Fibroblast of skin of right biceps (primary cell): Measurements from ENCODE around the gene MBD5.

Source experiments
- DNase-seq: peaks from one replicate; pipeline ENCODE4 v3.0.0-alpha.2; 2013

Gene MBD5

GRCh38 chr2:148237911-148238310 lies 217.0 kb downstream of the MBD5 start:
- DNase-seq, result no peak

GRCh38 chr2:148238561-148238960 lies 217.7 kb downstream of the MBD5 start:
- peak; percentile 31 for DNase-seq

GRCh38 chr2:148240838-148241237 lies 219.9 kb downstream of the MBD5 start:
- DNase-seq, result no peak

GRCh38 chr2:148244593-148245292 lies 223.9 kb downstream of the MBD5 start:
- DNase-seq, result peak; percentile 65

- no peak for DNase-seq
These were observed 231.1 kb downstream of the MBD5 start for GRCh38 chr2:148251993-148252392.

GRCh38 chr2:148252646-148253045 lies 231.8 kb downstream of the MBD5 start:
- no peak for DNase-seq

GRCh38 chr2:148253685-148254084 lies 232.8 kb downstream of the MBD5 start:
- peak; percentile 23 for DNase-seq

GRCh38 chr2:148255929-148256328 lies 235.0 kb downstream of the MBD5 start:
- DNase-seq, result no peak

GRCh38 chr2:148257276-148257675 lies 236.4 kb downstream of the MBD5 start:
- no peak for DNase-seq

- no peak for DNase-seq
These were observed 237.2 kb downstream of the MBD5 start for GRCh38 chr2:148258124-148258523.

- peak; percentile 18 for DNase-seq
These were observed 238.8 kb downstream of the MBD5 start for GRCh38 chr2:148259674-148260073.

GRCh38 chr2:148263890-148264289 lies 243.0 kb downstream of the MBD5 start:
- DNase-seq, result no peak

- DNase-seq, result peak; percentile 54
These were observed 252.3 kb downstream of the MBD5 start for GRCh38 chr2:148273158-148273691.

- DNase-seq, result no peak
These were observed 258.3 kb downstream of the MBD5 start for GRCh38 chr2:148279216-148279615.

GRCh38 chr2:148282201-148282600 lies 261.3 kb downstream of the MBD5 start:
- peak; percentile 65 for DNase-seq

- DNase-seq, result no peak
These were observed 271.5 kb downstream of the MBD5 start for GRCh38 chr2:148292431-148292830.

- DNase-seq, result no peak
These were observed 277.3 kb downstream of the MBD5 start for GRCh38 chr2:148298196-148298595.

GRCh38 chr2:148299616-148300015 lies 278.7 kb downstream of the MBD5 start:
- no peak for DNase-seq

GRCh38 chr2:148300544-148300943 lies 279.7 kb downstream of the MBD5 start:
- peak; percentile 46 for DNase-seq

GRCh38 chr2:148301362-148301761 lies 280.5 kb downstream of the MBD5 start:
- DNase-seq, result no peak

- no peak for DNase-seq
These were observed 281.6 kb downstream of the MBD5 start for GRCh38 chr2:148302526-148302925.

GRCh38 chr2:148303161-148303560 lies 282.3 kb downstream of the MBD5 start:
- DNase-seq, result no peak

GRCh38 chr2:148305476-148305875 lies 284.6 kb downstream of the MBD5 start:
- DNase-seq, result no peak

- no peak for DNase-seq
These were observed 285.1 kb downstream of the MBD5 start for GRCh38 chr2:148306027-148306426.

- DNase-seq, result no peak
These were observed 296.7 kb downstream of the MBD5 start for GRCh38 chr2:148317598-148317997.
